ENCODE results near the gene NELFB.
A peak's percentile ranks its signal among the peaks of the same experiment; 100 is the strongest.
"Not testable (repeated sequence)": the region's sequence is repeated elsewhere in the genome, so short reads cannot be mapped to it uniquely, and the experiment has no call there.

The NELFB gene

DNA sequence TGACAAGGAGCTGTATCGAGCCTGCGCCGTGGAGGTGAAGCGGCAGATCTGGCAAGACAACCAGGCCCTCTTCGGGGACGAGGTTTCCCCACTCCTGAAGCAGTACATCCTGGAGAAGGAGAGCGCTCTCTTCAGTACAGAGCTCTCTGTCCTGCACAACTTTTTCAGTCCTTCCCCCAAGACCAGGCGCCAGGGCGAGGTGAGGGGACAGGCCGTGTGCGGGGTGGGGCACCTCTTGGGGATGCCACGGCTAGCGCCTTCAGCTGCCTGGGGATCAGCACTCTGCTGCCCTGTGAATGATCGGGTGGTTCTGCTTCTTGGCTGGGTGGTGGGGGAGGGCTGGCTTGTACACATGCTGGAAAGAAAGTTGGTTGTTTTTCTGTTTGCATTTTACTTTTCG, 1.7 kb downstream of the NELFB start:
- TF ChIP-seq, protein P1, sequence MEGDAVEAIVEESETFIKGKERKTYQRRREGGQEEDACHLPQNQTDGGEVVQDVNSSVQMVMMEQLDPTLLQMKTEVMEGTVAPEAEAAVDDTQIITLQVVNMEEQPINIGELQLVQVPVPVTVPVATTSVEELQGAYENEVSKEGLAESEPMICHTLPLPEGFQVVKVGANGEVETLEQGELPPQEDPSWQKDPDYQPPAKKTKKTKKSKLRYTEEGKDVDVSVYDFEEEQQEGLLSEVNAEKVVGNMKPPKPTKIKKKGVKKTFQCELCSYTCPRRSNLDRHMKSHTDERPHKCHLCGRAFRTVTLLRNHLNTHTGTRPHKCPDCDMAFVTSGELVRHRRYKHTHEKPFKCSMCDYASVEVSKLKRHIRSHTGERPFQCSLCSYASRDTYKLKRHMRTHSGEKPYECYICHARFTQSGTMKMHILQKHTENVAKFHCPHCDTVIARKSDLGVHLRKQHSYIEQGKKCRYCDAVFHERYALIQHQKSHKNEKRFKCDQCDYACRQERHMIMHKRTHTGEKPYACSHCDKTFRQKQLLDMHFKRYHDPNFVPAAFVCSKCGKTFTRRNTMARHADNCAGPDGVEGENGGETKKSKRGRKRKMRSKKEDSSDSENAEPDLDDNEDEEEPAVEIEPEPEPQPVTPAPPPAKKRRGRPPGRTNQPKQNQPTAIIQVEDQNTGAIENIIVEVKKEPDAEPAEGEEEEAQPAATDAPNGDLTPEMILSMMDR (IDR thresholded peaks at IDR 0.05; ENCODE audit: insufficient read depth, low read length, missing control alignments), result no peak
- H3K4me3 ChIP-seq (ENCODE audit: low read depth, low read length), result peak overlapping the region; percentile 88
- no peak for DNase-seq (ENCODE audit: low read depth, low spot score)
- CTCF ChIA-PET, result interaction anchor here (0.6 to 4.5 kb wide), 5 partner anchors 14 to 221 kb away, joined by 3 to 24 read pairs (median 4); partner anchors contain the start of gene TOR4A
- POLR2A ChIA-PET, result interaction anchor here (6.8 kb wide), 1 partner anchor 14 kb away, joined by 164 read pairs; the partner anchor contains the start of gene TUBB4B

- not testable (repeated sequence) for DNase-seq (ENCODE audit: low read depth, low spot score); H3K4me3 ChIP-seq (ENCODE audit: low read depth, low read length)
- TF ChIP-seq, protein P1 (IDR thresholded peaks at IDR 0.05; ENCODE audit: insufficient read depth, low read length, missing control alignments), result peak; percentile 18
- ChIA-PET CTCF (interaction anchor here (0.6 to 1.6 kb wide), 9 partner anchors 9 to 165 kb away, joined by 3 to 7 read pairs (median 3); partner anchors contain the start of gene TOR4A), POLR2A (interaction anchor here (1.2 kb wide), 1 partner anchor 22 kb away, joined by 5 read pairs; no protein-coding TSS in a partner anchor)
Observed at GRCh38 chr9:137262173-137262908, 7.2 kb downstream of the NELFB start.

GRCh38 chr9:137262909-137263285, 7.8 kb downstream of the NELFB start:
- TF ChIP-seq, protein P1 (IDR thresholded peaks at IDR 0.05; ENCODE audit: insufficient read depth, low read length, missing control alignments), result no peak
- ChIA-PET POLR2A (interaction anchor here (1.2 kb wide), 1 partner anchor 22 kb away, joined by 5 read pairs; no protein-coding TSS in a partner anchor), CTCF (interaction anchor here (1.1 to 1.3 kb wide), 4 partner anchors 8 to 86 kb away, joined by 3 read pairs; no protein-coding TSS in a partner anchor)
- no peak overlapping the region for H3K4me3 ChIP-seq (ENCODE audit: low read depth, low read length)
- DNase-seq (ENCODE audit: low read depth, low spot score), result no peak

DNA sequence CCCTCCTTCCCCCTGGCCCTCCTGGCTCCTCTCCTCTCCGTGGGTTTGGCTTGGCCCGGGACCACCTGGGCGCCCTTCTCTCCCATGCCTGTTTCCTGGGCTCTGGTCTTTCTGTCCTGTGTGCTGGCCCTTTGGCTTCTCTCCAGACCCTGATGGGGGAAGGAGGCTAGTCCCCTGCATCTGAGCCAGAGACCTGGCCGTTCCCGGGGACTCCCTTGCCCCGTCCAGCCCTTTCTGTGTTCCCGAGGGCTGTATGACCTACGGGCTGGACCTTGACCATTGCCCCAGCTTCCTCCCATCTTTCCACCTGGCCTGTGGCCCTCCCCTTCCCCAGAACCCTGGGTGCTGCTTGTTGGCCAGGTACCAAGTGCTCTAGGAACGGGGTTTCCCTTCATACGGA, 8.4 kb downstream of the NELFB start:
- H3K4me3 ChIP-seq (ENCODE audit: low read depth, low read length), result no peak overlapping the region
- CTCF ChIA-PET, result interaction anchor here (1.5 kb wide), 1 partner anchor 27 kb away, joined by 3 read pairs; no protein-coding TSS in a partner anchor

GRCh38 chr9:137264067-137264466, 8.9 kb downstream of the NELFB start:
- H3K4me3 ChIP-seq (ENCODE audit: low read depth, low read length), result no peak overlapping the region
- TF ChIP-seq, protein P1 (IDR thresholded peaks at IDR 0.05; ENCODE audit: insufficient read depth, low read length, missing control alignments), result no peak
- POLR2A ChIA-PET, result interaction anchor here (1.6 kb wide), 1 partner anchor 13 kb away, joined by 8 read pairs; the partner anchor contains the start of gene TOR4A
- CTCF ChIA-PET, result interaction anchor here (0.9 to 1.5 kb wide), 2 partner anchors 10 to 27 kb away, joined by 3 read pairs; no protein-coding TSS in a partner anchor
- DNase-seq (ENCODE audit: low read depth, low spot score), result no peak

More for the DNA sequence above, 8.4 kb downstream of the NELFB start:
- TF ChIP-seq, protein P1 (IDR thresholded peaks at IDR 0.05; ENCODE audit: insufficient read depth, low read length, missing control alignments), result no peak
- POLR2A ChIA-PET, result interaction anchor here (1.6 kb wide), 1 partner anchor 14 kb away, joined by 8 read pairs; the partner anchor contains the start of gene TOR4A
- DNase-seq (ENCODE audit: low read depth, low spot score), result no peak

All from AG04449 (cell line).